Activated T-helper 17 cell treated with anti-CD3 and anti-CD28 coated beads, Interleukin-2, amount 50 U/mL, for 72 hours (primary cell): ENCODE data around the gene C1orf21. TPM values are rescaled to one million over a fixed set of nuclear protein-coding genes. Genes with fewer than 3 reads are reported as not detected.

Experiments
- ATAC-seq: fragments of 150-1000 bp; cut with Tn5 transposase; replicated peaks from 2 replicates; pipeline ENCODE4 v1.10.0; 2021; ENCODE audit warnings: mild to moderate bottlenecking, moderate library complexity
- H3K27ac Mint-ChIP-seq: one replicate; pipeline ENCODE4 v1.8.0; 2022; ENCODE audit warnings: mixed read lengths
- H3K27me3 Mint-ChIP-seq: one replicate; pipeline ENCODE4 v1.8.0; 2022; ENCODE audit warnings: mixed read lengths
- H3K36me3 Mint-ChIP-seq: one replicate; pipeline ENCODE4 v1.8.0; 2022; ENCODE audit warnings: low read depth, mild to moderate bottlenecking, mixed read lengths
- H3K4me1 Mint-ChIP-seq: one replicate; pipeline ENCODE4 v1.8.0; 2022; ENCODE audit warnings: mixed read lengths
- H3K4me3 Mint-ChIP-seq: one replicate; pipeline ENCODE4 v1.8.0; 2022; ENCODE audit warnings: mild to moderate bottlenecking, mixed read lengths
- H3K9me3 Mint-ChIP-seq: one replicate; pipeline ENCODE4 v1.8.0; 2022; ENCODE audit warnings: mixed read lengths
- total RNA-seq, 2 donors: library from RNA; stranded (reverse); gene quantifications; one replicate each; pipeline ENCODE4 v1.2.3, GENCODE V29; 2022

C1orf21 gene
- total RNA-seq, 2 donors from 2014 or later: 0.95 to 2.8 TPM

DNA sequence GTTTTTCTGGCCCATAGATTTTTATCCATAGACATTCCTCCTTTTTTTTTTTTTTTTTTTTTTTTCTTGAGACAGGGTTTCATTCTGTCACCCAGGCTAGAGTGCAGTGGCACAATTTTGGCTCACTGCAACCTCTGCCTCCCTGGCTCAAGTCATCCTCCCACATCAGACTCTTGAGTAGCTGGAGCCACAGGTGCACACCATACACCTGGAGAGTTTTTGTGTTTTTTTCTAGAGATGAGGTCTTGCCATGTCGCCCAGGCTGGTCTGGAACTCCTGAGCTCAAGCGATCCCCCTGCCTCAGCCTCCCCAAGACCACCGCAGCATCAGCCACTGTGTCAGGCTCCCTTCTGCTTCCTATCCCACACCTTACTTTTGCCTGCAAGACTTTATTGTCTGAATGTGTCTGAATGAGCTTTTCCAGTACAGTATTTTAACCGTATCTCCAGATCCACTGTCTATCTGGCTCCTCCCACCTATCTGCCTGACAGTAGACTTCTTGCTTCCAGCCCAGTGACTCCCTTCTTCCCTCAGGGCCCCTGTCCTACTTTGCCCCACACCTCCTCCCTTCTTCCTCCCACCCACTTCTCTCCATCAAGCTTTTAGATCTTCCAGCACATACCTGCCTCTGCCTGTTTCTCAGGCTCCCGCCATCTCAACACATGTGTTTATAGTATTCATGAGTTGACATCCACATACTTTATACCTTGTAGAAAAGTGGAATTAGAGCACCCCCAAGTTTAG lies 6.1 kb downstream of the C1orf21 start:
- no peak for ATAC-seq
- Mint-ChIP-seq H3K27me3 (peaks cover 43% of the 10 kb centered on the region), H3K9me3 (no peaks in the 10 kb centered on the region), H3K27ac (no peak overlapping the region), H3K4me3 (no peak overlapping the region), H3K4me1 (peaks cover 8% of the 10 kb centered on the region), H3K36me3 (no peaks in the 10 kb centered on the region)

DNA sequence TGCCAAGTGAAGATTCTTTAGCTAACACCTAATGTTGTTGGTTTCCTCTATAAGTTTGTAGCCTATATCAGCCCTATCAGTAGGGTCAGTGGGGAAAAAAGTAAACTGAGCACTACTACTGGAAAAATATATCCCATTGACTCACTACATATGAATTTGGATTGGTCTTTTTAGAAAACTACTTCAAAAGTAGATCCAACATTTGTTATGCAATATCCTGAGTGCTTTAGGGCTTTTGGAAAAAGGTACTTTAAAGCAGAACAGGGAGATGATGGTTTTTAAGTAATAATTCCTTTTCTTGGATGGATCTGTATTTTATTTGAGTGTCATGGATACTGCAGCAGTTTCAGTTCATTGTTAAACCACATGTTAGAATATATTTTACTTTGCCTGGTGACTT lies 7.1 kb downstream of the C1orf21 start:
- Mint-ChIP-seq H3K9me3 (no peaks in the 10 kb centered on the region), H3K27me3 (peaks cover 37% of the 10 kb centered on the region), H3K27ac (no peak overlapping the region), H3K36me3 (no peaks in the 10 kb centered on the region), H3K4me1 (no peaks in the 10 kb centered on the region), H3K4me3 (no peak overlapping the region)
- no peak for ATAC-seq

DNA sequence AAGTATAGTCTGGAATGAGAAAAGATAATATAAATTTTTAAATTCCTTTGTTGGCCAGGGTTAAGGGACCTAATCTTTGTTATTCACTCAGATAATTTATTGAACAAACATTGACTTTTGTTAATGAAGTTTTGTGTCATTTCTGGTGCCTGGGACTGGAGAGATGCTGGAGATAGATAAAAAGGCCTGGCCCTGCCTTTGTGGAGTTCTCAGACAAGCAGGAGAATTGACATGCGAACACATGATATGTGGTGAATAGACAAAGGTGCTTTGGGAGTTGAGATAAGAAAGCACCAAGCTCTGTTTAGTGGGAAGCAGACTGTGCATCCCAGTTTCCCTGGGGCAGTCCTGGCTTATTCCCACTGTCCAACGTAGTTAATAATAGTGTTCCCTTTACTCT lies 8.5 kb downstream of the C1orf21 start:
- no peaks in the 10 kb centered on the region for H3K36me3 Mint-ChIP-seq
- H3K4me3 Mint-ChIP-seq: no peak overlapping the region
- ATAC-seq: no peak
- H3K9me3 Mint-ChIP-seq: no peaks in the 10 kb centered on the region
- no peak overlapping the region for H3K27ac Mint-ChIP-seq
- H3K27me3 Mint-ChIP-seq: peaks cover 32% of the 10 kb centered on the region
- H3K4me1 Mint-ChIP-seq: no peaks in the 10 kb centered on the region

- Mint-ChIP-seq H3K27ac (no peak overlapping the region), H3K27me3 (peaks cover 34% of the 10 kb centered on the region), H3K36me3 (no peaks in the 10 kb centered on the region), H3K4me3 (no peak overlapping the region), H3K9me3 (no peaks in the 10 kb centered on the region), H3K4me1 (no peaks in the 10 kb centered on the region)
- no peak for ATAC-seq
Measured at GRCh38 chr1:184395937-184396480, 9.2 kb downstream of the C1orf21 start.

GRCh38 chr1:184399192-184399847 lies 12.5 kb downstream of the C1orf21 start:
- H3K9me3 Mint-ChIP-seq: no peaks in the 10 kb centered on the region
- no peak for ATAC-seq

DNA sequence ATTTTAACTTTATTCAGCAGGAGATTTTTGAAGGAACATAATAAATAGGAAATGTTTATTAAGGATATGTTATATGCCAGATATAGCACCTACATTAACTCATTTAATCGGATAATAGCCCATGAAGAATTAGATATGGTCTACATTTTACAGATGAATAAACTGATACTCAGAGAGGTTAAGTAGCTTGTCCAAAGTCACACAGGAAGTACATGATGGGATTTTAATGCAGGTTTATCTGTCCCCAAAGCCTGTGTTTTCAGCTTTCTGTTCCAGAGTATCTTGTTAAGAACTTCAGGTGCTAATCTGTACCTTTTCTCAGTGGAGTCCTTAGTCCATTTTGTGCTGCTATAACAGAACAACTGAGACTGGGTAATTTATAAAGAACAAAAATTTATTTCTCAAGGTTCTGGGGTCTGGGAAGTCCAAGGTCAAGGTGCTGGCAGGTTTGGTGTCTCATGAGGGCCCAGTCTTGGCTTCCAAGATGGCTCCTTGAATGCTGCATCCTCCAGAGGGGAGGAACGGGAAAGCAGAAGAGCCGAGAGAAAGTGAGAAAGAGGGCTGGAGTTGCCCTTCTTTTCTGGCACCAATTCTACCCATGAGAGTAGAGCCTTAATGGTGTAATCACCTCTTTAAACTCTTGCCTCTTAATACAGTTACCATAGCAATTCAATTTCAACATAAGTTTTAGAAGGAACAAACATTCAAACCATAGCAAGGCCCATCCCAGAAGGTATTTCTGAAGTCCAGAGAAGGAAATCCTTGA lies 17.3 kb downstream of the C1orf21 start:
- H3K4me1 Mint-ChIP-seq: no peaks in the 10 kb centered on the region
- H3K27ac Mint-ChIP-seq: no peak overlapping the region
- peaks cover 6% of the 10 kb centered on the region for H3K27me3 Mint-ChIP-seq
- no peaks in the 10 kb centered on the region for H3K36me3 Mint-ChIP-seq
- no peak overlapping the region for H3K4me3 Mint-ChIP-seq
- no peak for ATAC-seq
- no peaks in the 10 kb centered on the region for H3K9me3 Mint-ChIP-seq

More at GRCh38 chr1:184399192-184399847, 12.5 kb downstream of the C1orf21 start:
- Mint-ChIP-seq H3K27me3 (peaks cover 27% of the 10 kb centered on the region), H3K27ac (no peak overlapping the region), H3K4me3 (no peak overlapping the region), H3K4me1 (no peaks in the 10 kb centered on the region), H3K36me3 (no peaks in the 10 kb centered on the region)

DNA sequence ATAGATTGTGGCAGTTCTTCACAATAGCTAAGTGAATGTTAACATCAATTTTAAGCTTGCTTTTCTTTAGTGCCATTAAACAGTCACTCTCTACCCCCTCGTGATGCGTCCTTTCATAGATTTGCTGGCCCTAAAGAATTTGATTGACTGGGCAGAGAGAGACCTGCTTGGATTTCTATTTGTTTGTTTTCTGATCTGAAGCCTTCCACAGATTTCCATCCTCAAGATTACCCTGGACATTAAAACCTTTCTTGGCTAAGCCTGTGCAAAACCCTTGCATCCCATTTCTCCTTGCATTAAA lies 17.8 kb downstream of the C1orf21 start:
- Mint-ChIP-seq H3K4me1 (no peaks in the 10 kb centered on the region), H3K36me3 (no peaks in the 10 kb centered on the region), H3K27me3 (peaks cover 6% of the 10 kb centered on the region), H3K4me3 (no peak overlapping the region), H3K9me3 (no peaks in the 10 kb centered on the region), H3K27ac (no peak overlapping the region)
- no peak for ATAC-seq

DNA sequence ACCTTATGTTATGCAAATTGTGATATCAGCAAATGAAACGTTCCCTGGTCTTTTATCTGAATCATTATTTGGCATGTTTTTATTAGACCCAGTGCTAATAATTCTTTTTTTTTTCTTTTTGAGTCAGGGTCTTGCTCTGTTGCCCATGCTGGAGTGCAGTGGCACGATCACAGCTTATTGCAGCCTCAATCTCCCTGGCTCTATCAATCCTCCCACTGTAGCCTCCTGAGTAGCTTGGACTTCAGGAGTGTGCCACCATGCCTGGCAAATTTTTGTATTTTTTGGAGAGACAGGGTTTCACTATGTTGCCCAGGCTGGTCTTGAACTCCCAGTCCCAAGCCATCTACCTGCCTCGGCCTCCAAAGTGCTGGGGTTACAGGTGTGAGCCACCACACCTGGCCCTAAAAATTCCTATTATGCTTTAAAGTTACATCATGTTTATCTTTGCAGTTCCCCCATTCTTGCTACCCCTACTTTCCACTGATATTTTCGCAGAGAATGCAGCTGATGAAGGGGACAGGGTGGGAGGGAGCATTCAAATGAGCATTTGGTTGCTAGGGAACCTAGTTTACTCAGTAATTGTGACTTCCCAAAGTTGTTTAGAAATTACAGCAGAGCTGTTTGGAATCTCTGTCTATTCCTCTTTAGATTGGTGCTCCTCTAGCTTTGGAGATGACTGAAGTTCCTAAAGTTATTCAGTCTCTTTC lies 18.4 kb downstream of the C1orf21 start:
- no peak overlapping the region for H3K27ac Mint-ChIP-seq
- no peaks in the 10 kb centered on the region for H3K36me3 Mint-ChIP-seq
- no peaks in the 10 kb centered on the region for H3K4me1 Mint-ChIP-seq
- no peaks in the 10 kb centered on the region for H3K9me3 Mint-ChIP-seq
- peaks cover 4% of the 10 kb centered on the region for H3K27me3 Mint-ChIP-seq
- H3K4me3 Mint-ChIP-seq: no peak overlapping the region
- ATAC-seq: no peak

- H3K27me3 Mint-ChIP-seq: no peaks in the 10 kb centered on the region
- no peak overlapping the region for H3K4me3 Mint-ChIP-seq
- no peak for ATAC-seq
- H3K36me3 Mint-ChIP-seq: no peaks in the 10 kb centered on the region
- no peaks in the 10 kb centered on the region for H3K9me3 Mint-ChIP-seq
- H3K4me1 Mint-ChIP-seq: no peaks in the 10 kb centered on the region
- H3K27ac Mint-ChIP-seq: no peak overlapping the region
Measured at GRCh38 chr1:184405801-184406142, 18.9 kb downstream of the C1orf21 start.

DNA sequence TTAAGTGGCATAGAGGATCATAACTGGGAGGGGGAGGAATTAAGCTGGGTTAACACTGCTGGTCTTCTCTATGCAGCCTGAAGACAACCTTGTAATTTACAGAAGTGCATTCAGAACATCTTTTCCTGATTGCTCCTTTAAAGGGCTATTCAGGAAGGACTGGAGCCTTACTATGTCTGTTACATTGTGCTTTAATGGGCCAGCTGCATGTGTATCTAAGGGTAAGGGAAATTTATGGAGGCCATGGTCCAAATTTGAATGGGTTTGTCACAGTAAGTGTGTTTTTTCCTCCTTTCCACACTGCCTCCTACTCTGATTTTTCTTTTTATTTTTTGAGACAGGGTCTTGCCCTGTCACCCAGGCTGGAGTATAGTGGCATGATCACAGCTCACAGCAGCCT lies 19.6 kb downstream of the C1orf21 start:
- no peaks in the 10 kb centered on the region for H3K4me1 Mint-ChIP-seq
- no peak overlapping the region for H3K27ac Mint-ChIP-seq
- no peaks in the 10 kb centered on the region for H3K36me3 Mint-ChIP-seq
- ATAC-seq: no peak
- H3K27me3 Mint-ChIP-seq: no peaks in the 10 kb centered on the region
- H3K9me3 Mint-ChIP-seq: no peaks in the 10 kb centered on the region
- H3K4me3 Mint-ChIP-seq: no peak overlapping the region

DNA sequence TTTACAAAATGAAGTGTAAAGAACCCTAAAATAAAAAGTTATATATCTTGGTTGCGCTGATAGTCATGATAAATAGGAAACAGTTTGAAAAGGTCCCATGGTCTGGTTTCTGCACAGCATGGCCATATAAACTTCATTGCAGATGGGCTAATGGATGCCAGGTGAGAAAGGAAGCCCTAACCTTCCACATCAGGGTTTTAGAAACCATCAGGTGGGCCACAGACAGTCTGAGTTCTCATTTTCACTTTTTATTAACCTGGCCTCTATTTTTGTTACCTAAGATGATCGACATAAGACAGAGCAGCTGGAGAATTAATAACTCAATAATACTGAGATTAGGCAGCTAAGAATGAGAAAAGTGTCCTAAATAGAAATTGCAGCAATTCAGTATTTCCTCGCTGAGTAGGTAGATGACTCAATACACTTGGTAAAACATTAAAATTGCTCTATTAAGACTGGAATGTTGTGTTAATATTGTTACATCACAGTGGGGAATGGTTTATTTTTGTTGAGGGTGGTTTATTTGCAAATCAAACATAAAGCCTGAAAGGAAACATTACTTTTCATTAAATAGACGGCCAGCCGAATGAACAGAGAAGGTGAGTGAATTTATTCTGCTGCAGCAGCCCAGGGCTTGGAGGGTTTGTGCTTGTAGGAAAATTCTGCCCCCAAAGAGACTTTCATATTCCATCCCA lies 21.1 kb downstream of the C1orf21 start:
- Mint-ChIP-seq H3K4me3 (no peak overlapping the region), H3K36me3 (no peaks in the 10 kb centered on the region), H3K4me1 (no peaks in the 10 kb centered on the region), H3K27me3 (peaks cover 1% of the 10 kb centered on the region), H3K27ac (no peak overlapping the region), H3K9me3 (no peaks in the 10 kb centered on the region)
- ATAC-seq: no peak

GRCh38 chr1:184408580-184408979 lies 21.8 kb downstream of the C1orf21 start:
- peaks cover 4% of the 10 kb centered on the region for H3K27me3 Mint-ChIP-seq
- H3K4me3 Mint-ChIP-seq: no peak overlapping the region
- no peaks in the 10 kb centered on the region for H3K36me3 Mint-ChIP-seq
- no peak overlapping the region for H3K27ac Mint-ChIP-seq
- no peak for ATAC-seq
- H3K4me1 Mint-ChIP-seq: no peaks in the 10 kb centered on the region
- no peaks in the 10 kb centered on the region for H3K9me3 Mint-ChIP-seq

DNA sequence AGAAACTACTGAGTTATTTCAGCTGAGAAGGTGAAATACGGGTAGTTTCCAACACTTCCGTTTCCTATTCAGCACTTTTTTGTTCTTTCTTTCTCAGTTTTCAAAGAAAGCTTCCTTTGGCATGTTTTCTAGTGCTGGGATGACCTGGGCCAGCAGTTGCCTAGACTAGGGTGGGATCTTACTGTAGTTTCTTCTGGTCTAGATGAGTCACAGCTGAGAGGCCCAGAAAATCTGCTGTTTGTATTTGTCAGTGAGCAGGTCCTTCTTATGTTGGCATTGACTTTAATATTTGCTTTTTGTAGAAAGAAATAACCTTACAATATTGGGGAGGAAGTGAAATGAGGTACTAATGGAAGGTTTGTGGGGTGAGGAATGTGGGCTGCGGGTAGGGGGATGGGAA lies 22.2 kb downstream of the C1orf21 start:
- no peak for ATAC-seq

GRCh38 chr1:184412472-184412871 lies 25.6 kb downstream of the C1orf21 start:
- no peaks in the 10 kb centered on the region for H3K4me1 Mint-ChIP-seq
- ATAC-seq: no peak
- H3K27me3 Mint-ChIP-seq: peaks cover 18% of the 10 kb centered on the region
- no peak overlapping the region for H3K4me3 Mint-ChIP-seq
- no peaks in the 10 kb centered on the region for H3K9me3 Mint-ChIP-seq
- no peaks in the 10 kb centered on the region for H3K36me3 Mint-ChIP-seq
- H3K27ac Mint-ChIP-seq: no peak overlapping the region

More for the DNA sequence above, 22.2 kb downstream of the C1orf21 start:
- no peaks in the 10 kb centered on the region for H3K36me3 Mint-ChIP-seq
- H3K27ac Mint-ChIP-seq: no peak overlapping the region
- H3K4me1 Mint-ChIP-seq: no peaks in the 10 kb centered on the region
- H3K4me3 Mint-ChIP-seq: no peak overlapping the region
- H3K9me3 Mint-ChIP-seq: no peaks in the 10 kb centered on the region
- H3K27me3 Mint-ChIP-seq: peaks cover 8% of the 10 kb centered on the region
